Transverse colon (tissue), 4 donors: ENCODE results near the gene TDRD3.

Source experiments
- EP300 ChIP-seq: sonication (generic); formaldehyde crosslinking; IDR thresholded peaks from one replicate; pipeline ENCODE4 v1.6.1; 2017; ENCODE audit warnings: antibody characterized with exemption, low read depth
- POLR2A ChIP-seq: fragments of 450-650 bp; IDR thresholded peaks from one replicate; pipeline ENCODE4 v1.6.1; 2016; ENCODE audit warnings: antibody characterized with exemption, mild to moderate bottlenecking, moderate library complexity
- POLR2AphosphoS5 ChIP-seq, 3 donors: sonication (generic); formaldehyde crosslinking; IDR thresholded peaks; one replicate each; pipeline ENCODE4 v1.6.1; 2016; ENCODE audit warnings: antibody characterized with exemption in 3 of 3
- TF ChIP-seq, protein P1 (sequence below), 5 experiments: fragments of 200-600 bp in 3 of 5; fragments of 450-650 bp in 2 of 5; sonication (generic) in 3 of 5; IDR thresholded peaks; 1 replicate in 2 of 5; 2 replicates in 3 of 5; pipeline ENCODE4 v1.5.1; 2016 to 2017; ENCODE audit warnings: antibody characterized with exemption in 5 of 5, inconsistent platforms in 3 of 5, mild to moderate bottlenecking in 2 of 5, moderate library complexity in 1 of 5

GRCh38 chr13:60356970-60357369, 40.0 kb upstream of the TDRD3 start:
- no peak for TF ChIP-seq POLR2AphosphoS5 (IDR thresholded peaks at IDR 0.05)
- no peak for TF ChIP-seq POLR2A
- TF ChIP-seq, protein P1, sequence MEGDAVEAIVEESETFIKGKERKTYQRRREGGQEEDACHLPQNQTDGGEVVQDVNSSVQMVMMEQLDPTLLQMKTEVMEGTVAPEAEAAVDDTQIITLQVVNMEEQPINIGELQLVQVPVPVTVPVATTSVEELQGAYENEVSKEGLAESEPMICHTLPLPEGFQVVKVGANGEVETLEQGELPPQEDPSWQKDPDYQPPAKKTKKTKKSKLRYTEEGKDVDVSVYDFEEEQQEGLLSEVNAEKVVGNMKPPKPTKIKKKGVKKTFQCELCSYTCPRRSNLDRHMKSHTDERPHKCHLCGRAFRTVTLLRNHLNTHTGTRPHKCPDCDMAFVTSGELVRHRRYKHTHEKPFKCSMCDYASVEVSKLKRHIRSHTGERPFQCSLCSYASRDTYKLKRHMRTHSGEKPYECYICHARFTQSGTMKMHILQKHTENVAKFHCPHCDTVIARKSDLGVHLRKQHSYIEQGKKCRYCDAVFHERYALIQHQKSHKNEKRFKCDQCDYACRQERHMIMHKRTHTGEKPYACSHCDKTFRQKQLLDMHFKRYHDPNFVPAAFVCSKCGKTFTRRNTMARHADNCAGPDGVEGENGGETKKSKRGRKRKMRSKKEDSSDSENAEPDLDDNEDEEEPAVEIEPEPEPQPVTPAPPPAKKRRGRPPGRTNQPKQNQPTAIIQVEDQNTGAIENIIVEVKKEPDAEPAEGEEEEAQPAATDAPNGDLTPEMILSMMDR (IDR thresholded peaks at IDR 0.05): no peak
- no peak for TF ChIP-seq EP300
